HG03457 (cell line): Measurements from ENCODE around the gene IGDCC3.

ENCODE experiments used
- ATAC-seq: cut with Tn5 transposase; IDR thresholded peaks from one replicate; pipeline ENCODE4 v1.9.1; 2021; ENCODE audit warnings: moderate number of reproducible peaks; ENCODE audit not compliant: unreplicated experiment

The IGDCC3 gene

GRCh38 chr15:65344914-65345275 is 32.9 kb downstream of the IGDCC3 start:
- ATAC-seq = no peak

DNA sequence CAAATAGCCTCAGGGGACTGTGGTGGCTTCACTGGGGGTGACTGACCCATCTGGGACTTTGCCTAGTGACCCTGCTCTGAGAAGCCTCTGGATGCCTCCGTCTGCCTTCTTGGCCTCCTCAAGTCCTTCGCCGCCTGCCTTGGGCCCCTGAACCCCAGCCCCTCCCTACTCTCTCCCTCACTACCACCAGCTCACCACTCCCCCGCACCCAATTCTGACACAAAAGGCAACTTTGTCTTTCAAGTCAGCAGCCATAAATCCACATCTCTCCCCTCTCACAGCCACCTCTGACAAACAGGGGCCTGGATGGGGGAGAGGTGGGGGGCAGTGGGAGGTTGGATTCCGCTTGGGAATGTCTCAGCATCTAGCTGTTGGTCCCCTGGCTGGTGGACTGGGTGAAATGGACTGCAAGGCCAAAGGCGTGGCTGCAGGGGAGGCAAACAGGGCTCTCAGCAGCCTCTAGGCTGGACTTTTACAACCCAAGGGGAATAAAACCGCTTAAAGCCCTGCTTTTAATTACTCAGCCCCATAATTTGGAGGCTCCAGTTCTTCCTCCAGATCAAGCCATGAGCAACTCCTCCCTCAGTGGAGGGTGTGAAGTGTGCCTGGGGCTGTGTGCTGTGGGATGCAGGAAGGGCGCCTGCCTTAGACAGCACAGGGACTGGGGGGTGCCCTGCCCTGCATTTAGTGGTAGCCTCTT is 33.4 kb downstream of the IGDCC3 start:
- ATAC-seq = no peak

GRCh38 chr15:65343374-65343981 is 34.3 kb downstream of the IGDCC3 start:
- no peak for ATAC-seq

DNA sequence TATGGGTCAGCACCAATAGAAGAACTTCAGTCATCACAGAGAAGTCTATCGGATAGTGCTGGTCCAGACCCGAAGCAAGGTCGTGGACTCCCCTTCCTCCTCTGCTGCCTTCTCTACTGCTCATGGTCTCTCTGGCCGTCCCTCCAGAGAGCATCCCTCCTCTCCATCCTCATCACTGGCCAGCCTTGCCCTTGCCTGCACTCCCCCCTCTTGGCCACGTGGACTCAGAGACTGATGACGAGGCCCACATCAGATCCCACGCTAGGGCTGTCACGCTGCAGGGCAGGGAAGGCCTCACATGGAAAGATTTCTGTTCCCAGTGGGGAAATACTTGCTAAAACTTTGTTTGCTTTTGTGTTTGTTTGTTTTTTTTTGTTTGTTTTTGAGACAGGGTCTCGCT is 35.3 kb downstream of the IGDCC3 start:
- no peak for ATAC-seq

DNA sequence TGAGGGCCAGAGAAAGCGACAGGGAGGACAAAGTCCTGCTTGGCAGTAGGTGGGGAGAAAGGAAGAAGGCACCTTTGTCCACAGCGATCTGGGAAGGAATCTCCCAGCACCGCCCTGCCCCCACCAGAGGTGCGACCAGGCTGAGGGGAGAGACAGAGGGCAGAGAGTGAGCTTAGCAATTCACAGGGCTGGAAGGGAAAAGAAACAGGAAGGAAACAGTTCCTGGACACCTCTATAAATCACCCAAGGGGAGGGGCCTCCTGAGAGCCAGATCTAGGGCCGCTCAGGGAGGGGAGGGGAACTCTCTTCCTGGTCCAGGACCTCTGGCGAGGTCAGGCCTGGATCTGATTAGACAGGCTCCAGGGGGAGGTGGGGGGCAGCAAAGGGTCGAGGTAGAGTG is 37.9 kb downstream of the IGDCC3 start:
- ATAC-seq = no peak

GRCh38 chr15:65339416-65339815 is 38.4 kb downstream of the IGDCC3 start:
- no peak for ATAC-seq

- no peak for ATAC-seq
Measured at GRCh38 chr15:65338823-65339222, 39.0 kb downstream of the IGDCC3 start.

DNA sequence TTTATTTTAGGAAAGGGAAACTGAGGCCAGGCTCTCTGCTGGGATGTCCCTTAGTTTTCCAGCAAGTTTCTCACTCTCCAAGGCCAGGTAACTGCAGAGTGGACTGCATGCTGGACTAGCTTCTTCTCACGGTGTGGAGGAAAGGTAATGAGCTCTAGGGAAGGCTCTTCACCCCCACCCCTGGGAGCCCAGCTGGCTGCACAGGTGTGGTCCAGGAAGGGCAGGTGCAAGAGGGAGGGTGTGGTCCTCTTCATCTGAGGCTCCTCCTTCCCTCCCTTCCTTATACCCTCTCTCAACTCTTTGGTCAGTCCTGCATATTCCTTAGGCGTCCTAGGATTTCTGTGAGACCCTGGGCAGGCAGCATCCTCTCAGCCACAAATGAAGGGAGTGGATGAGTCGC is 39.4 kb downstream of the IGDCC3 start:
- no peak for ATAC-seq

DNA sequence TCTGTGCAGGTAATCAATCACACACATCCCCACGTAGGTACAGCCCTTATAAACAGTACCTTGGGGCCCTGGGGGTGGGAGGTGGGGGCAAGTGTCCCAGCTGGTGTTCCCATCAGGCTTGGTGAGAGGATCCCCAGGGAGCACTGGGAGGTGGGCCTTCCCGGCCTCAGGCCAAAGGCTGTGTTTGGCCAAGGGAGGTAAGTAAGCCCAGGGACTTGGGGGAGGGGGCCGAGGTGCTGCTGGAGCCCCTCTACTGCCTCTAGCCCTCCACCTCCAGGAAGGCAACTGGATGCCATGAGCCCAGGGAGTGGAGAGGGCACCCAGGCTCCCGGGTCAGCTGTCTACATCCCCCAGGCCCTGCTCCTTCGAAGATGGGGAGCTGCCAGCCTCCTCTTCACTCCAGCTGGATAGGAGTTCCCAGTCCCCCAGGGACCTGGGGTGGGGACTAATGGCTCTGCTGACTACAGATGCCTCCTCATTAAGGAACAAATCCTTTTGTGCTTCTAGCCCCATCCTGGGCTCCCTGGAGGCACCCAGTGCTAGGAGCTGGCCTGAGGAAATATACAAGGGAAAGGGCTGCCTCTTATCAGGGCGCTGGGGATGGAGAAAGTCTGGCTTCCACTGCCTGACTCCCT is 40.2 kb downstream of the IGDCC3 start:
- no peak for ATAC-seq

DNA sequence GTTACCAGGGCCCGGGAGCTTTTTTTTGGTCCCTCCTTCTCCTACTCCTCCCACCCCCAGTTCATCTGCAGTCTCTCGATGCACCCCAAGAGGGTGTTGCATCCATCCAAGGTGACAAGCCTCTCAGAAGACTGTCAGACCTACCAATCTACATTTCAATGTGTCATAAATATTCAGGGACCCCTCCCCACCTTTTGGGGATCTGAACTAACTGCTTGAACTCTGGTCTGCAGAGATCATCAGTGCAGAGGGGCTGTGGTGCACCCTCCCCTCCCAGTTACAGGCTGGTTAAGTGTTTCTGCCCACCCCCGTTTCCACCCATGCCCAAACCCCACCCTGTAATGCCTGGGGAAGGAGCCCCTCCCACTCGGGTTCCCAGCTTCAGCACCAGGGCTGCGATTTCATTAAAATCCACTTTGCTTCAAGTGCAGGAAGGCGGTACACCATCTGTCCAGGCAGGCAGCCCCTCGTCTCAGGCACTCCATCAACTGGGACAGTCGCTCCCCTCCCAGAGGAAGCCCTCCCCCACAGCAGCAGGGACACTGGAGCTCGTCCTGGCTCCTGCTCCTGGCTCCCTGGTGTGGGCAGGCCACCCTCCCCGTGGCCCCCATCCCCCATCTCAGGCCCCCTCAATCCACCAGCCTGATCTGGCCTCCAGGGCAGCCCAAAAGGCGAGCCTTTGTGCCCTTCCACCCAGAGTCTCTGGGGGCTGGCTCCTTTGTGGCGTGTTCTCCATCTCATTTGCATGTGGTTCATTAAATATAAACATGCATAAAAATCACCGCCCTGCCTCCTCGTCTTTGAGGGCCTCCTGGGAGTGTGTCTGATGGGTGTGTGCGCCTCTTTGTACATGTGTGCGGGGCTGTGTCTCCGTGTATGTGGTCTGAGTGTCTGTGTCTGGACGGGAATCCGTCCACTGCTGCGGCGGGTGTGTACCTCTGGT is 41.0 kb downstream of the IGDCC3 start:
- no peak for ATAC-seq

DNA sequence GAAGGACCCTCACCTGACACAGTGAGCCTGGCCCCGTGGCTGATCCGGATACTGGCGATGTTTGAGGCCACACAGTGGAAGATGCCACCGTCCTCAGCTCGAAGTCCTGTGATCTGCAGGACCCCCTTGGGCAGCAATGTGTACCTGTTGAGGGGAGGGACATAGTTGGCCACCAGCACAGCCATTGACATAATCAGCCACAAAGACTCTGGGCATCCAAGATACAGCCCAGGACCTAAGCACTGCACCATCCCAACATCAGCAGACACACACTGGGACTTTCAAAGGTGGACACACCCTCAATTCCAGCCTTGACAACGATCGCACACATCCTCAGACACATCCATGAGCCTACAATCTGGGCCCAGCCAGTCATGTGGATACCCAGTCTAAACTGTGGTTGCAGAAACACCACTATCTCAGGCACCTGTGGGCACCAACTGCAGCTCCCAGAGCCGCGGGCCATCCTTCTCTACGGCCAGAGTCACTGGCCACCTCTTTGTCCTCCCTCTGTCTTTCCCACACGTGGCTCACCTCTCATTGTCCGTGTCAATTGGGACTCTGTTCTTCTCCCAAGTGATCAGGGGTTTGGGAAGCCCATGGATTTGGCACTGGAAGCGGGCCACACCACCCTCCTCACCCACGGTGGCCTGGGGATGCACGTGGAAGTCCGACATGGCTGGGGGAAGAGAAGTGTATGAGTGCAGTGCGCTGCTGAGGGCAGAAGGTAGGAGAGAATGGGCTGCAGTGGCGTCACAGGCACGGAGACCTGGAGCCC is 42.3 kb downstream of the IGDCC3 start:
- no peak for ATAC-seq

DNA sequence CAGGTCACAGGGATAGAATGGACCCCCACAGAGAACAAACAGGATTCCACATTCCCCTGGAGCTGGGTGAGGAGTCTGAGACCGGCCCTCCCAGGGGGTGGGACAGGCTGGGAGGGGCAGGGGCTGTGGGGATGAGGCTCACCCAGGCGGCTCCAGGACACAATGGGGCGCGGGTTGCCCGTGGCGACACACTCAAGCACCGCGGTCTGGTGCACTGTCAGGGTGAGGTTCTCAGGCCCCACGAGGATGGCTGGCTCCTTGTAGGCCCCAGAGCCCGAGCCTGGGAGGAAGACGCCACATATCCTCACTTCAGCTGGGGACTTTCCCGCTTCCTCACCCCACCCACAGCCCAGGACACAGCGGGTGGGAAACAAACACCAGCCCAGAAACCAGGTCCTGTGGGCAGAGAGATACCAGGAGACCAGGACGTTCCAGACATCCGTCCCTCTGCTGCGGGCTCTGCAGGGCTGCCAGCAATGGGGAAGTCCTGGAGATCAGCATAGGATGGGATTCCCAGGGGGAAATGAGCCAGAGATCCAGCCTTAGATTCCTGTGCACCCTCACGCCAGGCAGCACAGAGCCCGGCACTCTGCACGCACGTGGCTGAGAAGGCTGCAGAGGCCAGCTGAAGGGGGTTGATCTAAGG is 43.1 kb downstream of the IGDCC3 start:
- no peak for ATAC-seq

DNA sequence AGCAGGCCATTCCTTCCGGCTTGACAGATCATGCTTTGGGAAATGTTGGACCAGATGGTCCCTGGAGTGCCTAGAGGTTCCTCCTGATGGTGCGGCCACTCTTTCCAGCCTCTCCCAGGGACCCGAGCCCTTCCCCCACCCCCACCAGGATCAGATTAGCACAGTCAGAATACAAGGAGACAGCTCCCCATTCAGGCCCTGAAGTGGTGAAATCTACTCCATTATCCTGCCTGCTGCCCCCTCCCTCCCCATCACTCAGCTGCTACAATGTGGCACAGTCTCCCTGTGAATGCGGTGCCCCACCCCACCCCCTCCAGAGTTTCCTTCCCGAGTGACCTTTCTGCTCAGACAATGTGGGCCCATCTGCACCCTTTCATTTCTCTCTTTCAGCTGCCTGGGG is 43.9 kb downstream of the IGDCC3 start:
- no peak for ATAC-seq

GRCh38 chr15:65333148-65333820 is 44.5 kb downstream of the IGDCC3 start:
- no peak for ATAC-seq

DNA sequence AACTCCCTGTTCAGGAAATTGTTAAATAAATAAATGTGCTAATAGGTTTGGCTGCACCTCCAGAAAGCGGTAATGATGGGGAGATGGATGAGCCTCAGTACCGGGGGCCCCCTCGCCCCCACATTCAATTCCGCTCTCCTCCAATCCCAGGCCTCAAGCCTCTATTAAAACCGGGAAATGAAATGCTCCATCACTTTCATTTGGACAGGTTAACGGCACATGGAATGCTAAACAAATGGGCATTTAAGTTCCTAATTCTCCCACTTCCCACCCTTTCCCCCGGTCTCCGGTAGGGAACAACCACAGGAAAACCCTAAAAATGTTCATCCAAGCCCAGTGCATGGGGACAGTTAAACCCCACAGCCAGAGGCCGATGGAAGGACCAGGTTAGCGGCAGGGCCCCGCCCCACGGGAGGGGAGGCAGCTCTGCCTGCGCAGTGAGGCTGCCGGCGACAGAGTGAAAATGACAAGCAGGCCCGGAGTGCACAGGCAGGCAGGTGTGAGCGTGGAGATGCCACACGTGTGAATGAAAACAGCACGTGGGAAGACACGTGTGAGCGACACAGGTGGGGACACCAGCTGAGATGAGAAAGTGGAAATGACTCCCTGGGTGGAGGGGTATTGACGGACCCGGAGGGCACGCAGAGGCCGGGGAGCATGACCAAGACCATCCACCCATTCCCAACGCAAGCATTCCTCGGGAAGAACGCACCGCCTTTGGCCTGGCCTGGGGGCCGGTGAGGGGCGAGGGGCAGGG is 45.2 kb downstream of the IGDCC3 start:
- ATAC-seq = no peak

DNA sequence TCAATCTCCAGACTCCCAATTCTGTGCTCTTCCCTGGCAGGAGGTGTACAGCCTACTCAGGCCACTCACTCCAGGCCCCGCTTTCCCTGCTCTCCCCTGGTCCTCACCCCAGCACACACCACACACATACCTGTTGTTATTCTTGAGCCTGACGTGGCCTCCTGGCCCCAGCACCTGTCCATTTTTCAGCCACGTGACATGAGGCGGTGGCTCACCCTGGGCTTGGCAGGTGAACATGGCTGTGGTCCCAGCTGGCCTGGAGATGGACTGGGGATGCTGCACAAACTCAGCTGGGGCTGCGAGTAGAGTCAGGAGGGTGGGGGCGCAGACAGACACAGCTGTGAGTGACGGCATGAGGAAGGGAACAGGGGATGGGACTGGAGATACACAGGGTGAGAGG is 46.0 kb downstream of the IGDCC3 start:
- ATAC-seq = no peak

- ATAC-seq = no peak
Measured at GRCh38 chr15:65330934-65331645, 46.7 kb downstream of the IGDCC3 start.
